Small intestine (tissue), 4 donors: ENCODE results near the gene SELE. TPM values are rescaled to one million over a fixed set of nuclear protein-coding genes. Genes with fewer than 3 reads are reported as not detected.

Experiments used
- polyA plus RNA-seq, 4 donors: library from polyadenylated mRNA; stranded (reverse) in 3 of 4; unstranded in 1 of 4; fragments of 200-250 nt in 3 of 4; fragments of 120-200 nt in 1 of 4; gene quantifications; one replicate each; pipeline versions ENCODE4 v1.2.1 to v1.2.3, GENCODE V29; 2013
- donor health status: healthy with polysubstance abuse.
- donor health status: Bipolar disorder and iron deficiency.
- donor health status: healthy.

SELE gene
- polyA plus RNA-seq, 4 donors: 0.22 to 3.1 (median 0.93) TPM

Other genes with a start within 250 kb of the SELE start
- 10 to 100 TPM in 2 of 4 donors, 1 to 10 TPM in 2; 1.9 to 14.8 (median 9.3) TPM for gene SLC19A2, start 248.1 kb downstream of the SELE start, polyA plus RNA-seq
- gene F5, start 147.6 kb downstream of the SELE start, polyA plus RNA-seq: 1 to 10 TPM in 1 of 4 donors, under 1 TPM in 2, not detected in 1; under 0.01 to 2.5 (median 0.36) TPM
- 1 to 10 TPM in 2 of 4 donors, under 1 TPM in 1, not detected in 1; 0.27 to 9.1 (median 1.4) TPM for gene SELP, start 104.0 kb downstream of the SELE start, polyA plus RNA-seq
- 1 to 10 TPM; 1.1 to 1.8 (median 1.6) TPM for gene SELL, start 22.5 kb downstream of the SELE start, polyA plus RNA-seq
- 10 to 100 TPM in 1 of 4 donors, 1 to 10 TPM in 3; 6.5 to 10.7 (median 7.5) TPM for gene METTL18, start 60.8 kb upstream of the SELE start, polyA plus RNA-seq
- gene SCYL3, start 159.8 kb upstream of the SELE start, polyA plus RNA-seq: 10 to 100 TPM in 1 of 4 donors, 1 to 10 TPM in 3; 4.4 to 15.3 (median 5.7) TPM